Measurements from ENCODE around the gene TNNI3K.

TNNI3K gene

DNA sequence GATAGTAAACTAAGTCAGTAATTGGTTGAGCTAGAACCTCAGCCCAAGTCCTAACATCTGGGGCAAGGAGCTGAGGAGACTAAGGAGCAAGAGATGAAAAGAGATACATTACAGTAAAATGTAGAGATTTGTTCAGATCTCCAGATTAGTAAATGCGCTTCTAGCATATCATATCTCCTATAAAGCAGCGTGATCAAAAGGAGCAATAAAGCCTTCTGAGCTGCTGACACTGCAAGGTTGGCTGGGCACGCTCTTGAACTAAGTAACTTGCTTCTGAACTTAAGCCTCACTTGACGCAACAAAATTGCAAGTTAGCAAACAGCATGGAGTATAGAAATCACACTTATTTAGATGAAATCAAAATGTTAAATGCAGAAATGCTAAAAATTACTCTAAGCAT lies 196.3 kb downstream of the TNNI3K start:
- Histone ChIP-seq H3F3A (ENCODE audit: insufficient read depth, low read length) (no peaks in the 10 kb centered on the region), H3K4me1 (ENCODE audit: insufficient read depth, low read length, severe bottlenecking) (no peaks in the 10 kb centered on the region), H4K20me1 (ENCODE audit: insufficient read depth, low read length) (no peaks in the 10 kb centered on the region), H3K9ac (ENCODE audit: low read length) (no peak overlapping the region), H3K27me3 (ENCODE audit: insufficient read depth, low read length) (no peaks in the 10 kb centered on the region; the same call in 1 of the 2 replicates), H3K4me2 (ENCODE audit: low read length) (no peak overlapping the region), H2AFZ (ENCODE audit: low read length) (no peak overlapping the region), H3K9me3 (ENCODE audit: low read length) (no peaks in the 10 kb centered on the region), H3K27ac (ENCODE audit: low read depth, low read length, poor library complexity, severe bottlenecking) (no peak overlapping the region), H3K9me2 (ENCODE audit: low read depth, low read length) (no peaks in the 10 kb centered on the region), H3K4me3 (ENCODE audit: low read depth, low read length, poor library complexity, severe bottlenecking) (no peak overlapping the region), H3K79me2 (ENCODE audit: insufficient read depth, low read length) (no peaks in the 10 kb centered on the region), H3K36me3 (ENCODE audit: insufficient read depth, low read length) (no peaks in the 10 kb centered on the region)
- TF ChIP-seq, protein P1, sequence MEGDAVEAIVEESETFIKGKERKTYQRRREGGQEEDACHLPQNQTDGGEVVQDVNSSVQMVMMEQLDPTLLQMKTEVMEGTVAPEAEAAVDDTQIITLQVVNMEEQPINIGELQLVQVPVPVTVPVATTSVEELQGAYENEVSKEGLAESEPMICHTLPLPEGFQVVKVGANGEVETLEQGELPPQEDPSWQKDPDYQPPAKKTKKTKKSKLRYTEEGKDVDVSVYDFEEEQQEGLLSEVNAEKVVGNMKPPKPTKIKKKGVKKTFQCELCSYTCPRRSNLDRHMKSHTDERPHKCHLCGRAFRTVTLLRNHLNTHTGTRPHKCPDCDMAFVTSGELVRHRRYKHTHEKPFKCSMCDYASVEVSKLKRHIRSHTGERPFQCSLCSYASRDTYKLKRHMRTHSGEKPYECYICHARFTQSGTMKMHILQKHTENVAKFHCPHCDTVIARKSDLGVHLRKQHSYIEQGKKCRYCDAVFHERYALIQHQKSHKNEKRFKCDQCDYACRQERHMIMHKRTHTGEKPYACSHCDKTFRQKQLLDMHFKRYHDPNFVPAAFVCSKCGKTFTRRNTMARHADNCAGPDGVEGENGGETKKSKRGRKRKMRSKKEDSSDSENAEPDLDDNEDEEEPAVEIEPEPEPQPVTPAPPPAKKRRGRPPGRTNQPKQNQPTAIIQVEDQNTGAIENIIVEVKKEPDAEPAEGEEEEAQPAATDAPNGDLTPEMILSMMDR (IDR thresholded peaks at IDR 0.05; ENCODE audit: low read length), result no peak
- TF ChIP-seq EZH2 (IDR thresholded peaks at IDR 0.05; ENCODE audit: borderline replicate concordance, low read length), result no peak

- H4K20me1 ChIP-seq (ENCODE audit: insufficient read depth, low read length), result no peaks in the 10 kb centered on the region
- H3K4me1 ChIP-seq (ENCODE audit: insufficient read depth, low read length, severe bottlenecking), result no peaks in the 10 kb centered on the region
- no peaks in the 10 kb centered on the region for H3K79me2 ChIP-seq (ENCODE audit: insufficient read depth, low read length)
- TF ChIP-seq, protein P1 (IDR thresholded peaks at IDR 0.05; ENCODE audit: low read length), result no peak
- TF ChIP-seq EZH2 (IDR thresholded peaks at IDR 0.05; ENCODE audit: borderline replicate concordance, low read length), result no peak
- H3F3A ChIP-seq (ENCODE audit: insufficient read depth, low read length), result no peaks in the 10 kb centered on the region
- H3K36me3 ChIP-seq (ENCODE audit: insufficient read depth, low read length), result no peaks in the 10 kb centered on the region
- no peaks in the 10 kb centered on the region; the same call in 1 of the 2 replicates for H3K27me3 ChIP-seq (ENCODE audit: insufficient read depth, low read length)
- no peak overlapping the region for H2AFZ ChIP-seq (ENCODE audit: low read length)
- no peak overlapping the region for H3K4me3 ChIP-seq (ENCODE audit: low read depth, low read length, poor library complexity, severe bottlenecking)
- no peaks in the 10 kb centered on the region for H3K9me3 ChIP-seq (ENCODE audit: low read length)
- H3K9me2 ChIP-seq (ENCODE audit: low read depth, low read length), result no peaks in the 10 kb centered on the region
- H3K27ac ChIP-seq (ENCODE audit: low read depth, low read length, poor library complexity, severe bottlenecking), result no peak overlapping the region
- H3K4me2 ChIP-seq (ENCODE audit: low read length), result no peak overlapping the region
- H3K9ac ChIP-seq (ENCODE audit: low read length), result no peak overlapping the region
These were observed 197.1 kb downstream of the TNNI3K start for GRCh38 chr1:74432325-74432724.

GRCh38 chr1:74434321-74434720 lies 199.1 kb downstream of the TNNI3K start:
- no peaks in the 10 kb centered on the region for H3K36me3 ChIP-seq (ENCODE audit: insufficient read depth, low read length)
- no peaks in the 10 kb centered on the region for H3K9me2 ChIP-seq (ENCODE audit: low read depth, low read length)
- H3K9me3 ChIP-seq (ENCODE audit: low read length), result no peaks in the 10 kb centered on the region
- TF ChIP-seq EZH2 (IDR thresholded peaks at IDR 0.05; ENCODE audit: borderline replicate concordance, low read length), result no peak
- TF ChIP-seq, protein P1 (IDR thresholded peaks at IDR 0.05; ENCODE audit: low read length), result no peak
- no peak overlapping the region for H3K4me3 ChIP-seq (ENCODE audit: low read depth, low read length, poor library complexity, severe bottlenecking)
- no peaks in the 10 kb centered on the region; the same call in 1 of the 2 replicates for H3K27me3 ChIP-seq (ENCODE audit: insufficient read depth, low read length)
- H3K4me2 ChIP-seq (ENCODE audit: low read length), result no peak overlapping the region
- H3K79me2 ChIP-seq (ENCODE audit: insufficient read depth, low read length), result no peaks in the 10 kb centered on the region
- H2AFZ ChIP-seq (ENCODE audit: low read length), result no peak overlapping the region
- H4K20me1 ChIP-seq (ENCODE audit: insufficient read depth, low read length), result no peaks in the 10 kb centered on the region
- H3K9ac ChIP-seq (ENCODE audit: low read length), result no peak overlapping the region
- no peaks in the 10 kb centered on the region for H3K4me1 ChIP-seq (ENCODE audit: insufficient read depth, low read length, severe bottlenecking)
- H3K27ac ChIP-seq (ENCODE audit: low read depth, low read length, poor library complexity, severe bottlenecking), result no peak overlapping the region
- H3F3A ChIP-seq (ENCODE audit: insufficient read depth, low read length), result no peaks in the 10 kb centered on the region

All from OCI-LY1 (cell line).